GM12878 (cell line): ENCODE measurements around the gene FTO. TPM values are rescaled to one million over a fixed set of nuclear protein-coding genes. Genes with fewer than 3 reads are reported as not detected.

Experiments
- ATAC-seq: fragments of 200-7000 bp; cut with Tn5 transposase; 3 replicates; pipeline ENCODE4 v1.9.1; 2020; ENCODE audit warnings: mild to moderate bottlenecking, moderate library complexity
- BruUV-seq: library from RNA; stranded (reverse); fragments of 400-500 nt; replicated peaks from 2 replicates; lab custom pipeline; 2021; lab: Mats Ljungman, UMichigan
- CTCF ChIA-PET: fragments of 300-600 bp; sonication (Branson Sonifier 250); formaldehyde crosslinking; extraction: SDS; loops from one replicate; lab custom pipeline; 2021; ENCODE audit warnings: inconsistent platforms; lab: Yijun Ruan, JAX
- POLR2A ChIA-PET: fragments of 350-600 bp; formaldehyde crosslinking; extraction: SDS; loops from one replicate; lab custom pipeline; 2021; ENCODE audit warnings: inconsistent platforms; lab: Charles Lee
- RAD21 ChIA-PET: fragments of 300-600 bp; sonication (Branson Sonifier 250); formaldehyde crosslinking; loops from one replicate; lab custom pipeline; 2023; ENCODE audit warnings: antibody characterized with exemption; ENCODE audit not compliant: unreplicated experiment; lab: Charles Lee
- SMC1A ChIA-PET: fragments of 300-600 bp; sonication (Branson Sonifier 250); formaldehyde crosslinking; loops from one replicate; lab custom pipeline; 2023; ENCODE audit not compliant: unreplicated experiment, uncharacterized antibody; lab: Charles Lee
- DNase-seq: peaks from one replicate; pipeline ENCODE4 v3.0.0-alpha.2; 2011; ENCODE audit warnings: low read depth, low spot score
- FAIRE-seq: peaks from 3 replicates; lab custom pipeline; 2011; peaks lifted over from hg19 to GRCh38; lab: Jason Lieb, UNC
- H2AFZ ChIP-seq: 2 replicates; pipeline ENCODE4 v1.6.0; 2011; ENCODE audit warnings: low read depth, low read length, control low read depth; ENCODE audit not compliant: control insufficient read depth
- H3K27ac ChIP-seq: 2 replicates; pipeline ENCODE4 v1.5.1; 2011; ENCODE audit warnings: control low read depth; ENCODE audit not compliant: control insufficient read depth, insufficient read depth
- H3K27me3 ChIP-seq, 2 experiments: replicated peaks in 1 of 2; 2 replicates each; pipeline versions ENCODE4 v1.6.0 to v1.6.1; 2011; ENCODE audit warnings: low read length in 1 of 2; ENCODE audit not compliant: control insufficient read depth in 2 of 2, insufficient read depth in 2 of 2
- H3K36me3 ChIP-seq, 2 experiments: 2 replicates each; pipeline ENCODE4 v1.5.1; 2011; ENCODE audit warnings: low read length in 1 of 2; ENCODE audit not compliant: control insufficient read depth in 2 of 2, insufficient read depth in 2 of 2
- H3K4me1 ChIP-seq: 2 replicates; pipeline ENCODE4 v1.6.1; 2011; ENCODE audit warnings: mild to moderate bottlenecking, low read length, moderate library complexity, mixed read lengths; ENCODE audit not compliant: control insufficient read depth, insufficient read depth
- H3K4me2 ChIP-seq: 2 replicates; pipeline ENCODE4 v1.6.0; 2011; ENCODE audit warnings: control low read depth; ENCODE audit not compliant: control insufficient read depth, insufficient read depth
- H3K4me3 ChIP-seq: fragments of 200-600 bp; sonication (generic); 2 replicates; pipeline ENCODE4 v1.5.1; 2016
- H3K79me2 ChIP-seq: 2 replicates; pipeline ENCODE4 v1.6.0; 2011; ENCODE audit warnings: low read length; ENCODE audit not compliant: control insufficient read depth, insufficient read depth
- H3K9ac ChIP-seq: 2 replicates; pipeline ENCODE4 v1.8.0; 2011; ENCODE audit warnings: low read length, control low read depth, mixed read lengths; ENCODE audit not compliant: control insufficient read depth, insufficient read depth
- H3K9me3 ChIP-seq: replicated peaks from 3 replicates; pipeline ENCODE4 v1.5.1; 2011; ENCODE audit warnings: mild to moderate bottlenecking, low read length; ENCODE audit not compliant: control insufficient read depth, insufficient read depth
- H4K20me1 ChIP-seq: 2 replicates; pipeline ENCODE4 v1.6.0; 2011; ENCODE audit not compliant: control insufficient read depth, insufficient read depth
- ASH2L ChIP-seq: fragments of 300-600, 200-600 bp; sonication (generic); IDR thresholded peaks from 2 replicates; pipeline ENCODE4 v1.6.1; 2017; ENCODE audit warnings: low read depth, mild to moderate bottlenecking, borderline replicate concordance
- BACH1 ChIP-seq: fragments of 450-650 bp; IDR thresholded peaks from 2 replicates; pipeline ENCODE4 v1.6.1; 2017; ENCODE audit warnings: mild to moderate bottlenecking, borderline replicate concordance
- BCLAF1 ChIP-seq: fragments of 450-650 bp; IDR thresholded peaks from 2 replicates; pipeline ENCODE4 v1.6.1; 2017; ENCODE audit warnings: antibody characterized with exemption, mild to moderate bottlenecking, moderate library complexity
- BRCA1 ChIP-seq: IDR thresholded peaks from 2 replicates; pipeline ENCODE4 v1.6.1; 2011; ENCODE audit warnings: low read depth, low read length, improper control_type of control experiment
- CREM ChIP-seq: IDR thresholded peaks from 2 replicates; pipeline ENCODE4 v1.6.1; 2014; ENCODE audit warnings: antibody characterized with exemption, low read depth
- CTCF ChIP-seq, 3 experiments: IDR thresholded peaks in 2 of 3; conservative IDR thresholded peaks in 1 of 3; 2 replicates each; pipeline ENCODE4 v1.5.1; 2011; ENCODE audit warnings: low read depth in 3 of 3, low read length in 3 of 3, mild to moderate bottlenecking in 3 of 3, control low read depth in 2 of 3, moderate library complexity in 2 of 3, inconsistent platforms in 1 of 3, mixed read lengths in 1 of 3; ENCODE audit not compliant: control insufficient read depth in 2 of 3, insufficient read depth in 1 of 3; ENCODE audit errors: extremely low read depth in 1 of 3
- HDAC6 ChIP-seq: fragments of 200-600 bp; sonication (generic); IDR thresholded peaks from one replicate; pipeline ENCODE4 v1.8.0; 2017; ENCODE audit warnings: antibody characterized with exemption; ENCODE audit not compliant: unreplicated experiment
- IKZF1 ChIP-seq: fragments of 450-650 bp; conservative IDR thresholded peaks from 2 replicates; pipeline ENCODE4 v1.6.1; 2017; ENCODE audit warnings: antibody characterized with exemption, mild to moderate bottlenecking
- IRF5 ChIP-seq: fragments of 450-650 bp; IDR thresholded peaks from 2 replicates; pipeline ENCODE4 v1.6.1; 2017; ENCODE audit warnings: borderline replicate concordance
- KAT2A ChIP-seq: conservative IDR thresholded peaks from 2 replicates; pipeline ENCODE4 v1.6.1; 2011; ENCODE audit warnings: low read depth, low read length; ENCODE audit not compliant: control insufficient read depth
- NFYB ChIP-seq: IDR thresholded peaks from 2 replicates; pipeline ENCODE4 v1.6.1; 2011; ENCODE audit warnings: low read depth, mild to moderate bottlenecking, low read length, improper control_type of control experiment, moderate library complexity; ENCODE audit not compliant: insufficient read depth
- RAD51 ChIP-seq: fragments of 450-650 bp; IDR thresholded peaks from 2 replicates; pipeline ENCODE4 v1.6.1; 2016; ENCODE audit warnings: moderate library complexity, mild to moderate bottlenecking, inconsistent platforms
- SUPT20H ChIP-seq: IDR thresholded peaks from 2 replicates; pipeline ENCODE4 v1.6.1; 2011; ENCODE audit warnings: low read depth, mild to moderate bottlenecking, low read length, moderate library complexity, borderline replicate concordance; ENCODE audit not compliant: control insufficient read depth
- ZNF217 ChIP-seq: fragments of 450-650 bp; IDR thresholded peaks from 2 replicates; pipeline ENCODE4 v1.6.1; 2017; ENCODE audit warnings: antibody characterized with exemption, mild to moderate bottlenecking
- WGBS: methylation state at CpG from one replicate; pipeline ENCODE4 v1.1.6; 2016; ENCODE audit warnings: low lambda C conversion rate; ENCODE audit not compliant: insufficient replicate concordance, insufficient coverage; ENCODE audit errors: missing lambda C conversion rate; 5-methylcytosine and 5-hydroxymethylcytosine counted together
- in situ Hi-C: fragments of 300-500 bp; cut with MboI; formaldehyde crosslinking; loops from 9 replicates; pipeline ENCODE4 v1.14.3; 2018; ENCODE audit warnings: mixed read lengths
- intact Hi-C: fragments of 100-400 bp; cut with micrococcal nuclease; formaldehyde crosslinking; loops from one replicate; pipeline ENCODE4 v1.14.2; 2022; ENCODE audit not compliant: unreplicated experiment
- polyA plus RNA-seq, 11 experiments: library from polyadenylated mRNA; depleted of rRNA in 4 of 11; unstranded in 6 of 11; stranded (reverse) in 5 of 11; fragments of >200 nt; fragmentation: Nextera tagmentation in 4 of 11; fragmentation: Illumina TruSeq in 1 of 11; extraction: Ambion mirVana in 4 of 11; extraction: Trizol in 1 of 11; gene quantifications; 1 replicate in 1 of 11; 2 replicates in 10 of 11; pipeline versions ENCODE4 v1.2.1 to v1.2.3, GENCODE V29; 2011 to 2016; ENCODE audit warnings: inconsistent platforms in 2 of 11, missing spikeins in 2 of 11, low read depth in 1 of 11
- total RNA-seq, 4 experiments: library from RNA; depleted of rRNA in 3 of 4; stranded (reverse); fragments of >200 nt in 3 of 4; fragmentation: Illumina TruSeq in 1 of 4; extraction: Trizol in 1 of 4; gene quantifications; 2 replicates each; pipeline versions ENCODE4 v1.2.1 to v1.2.3, GENCODE V29; 2013 to 2021

FTO gene
- total and polyA plus RNA-seq, 10 of the 15 experiments (the other 5 are each of a cell fraction or from before 2014, with no cell fraction given), result 20.1 to 55.0 (median 47.0) TPM

GRCh38 chr16:54126907-54127306, 423.0 kb downstream of the FTO start (continued):
- TF ChIP-seq CTCF (IDR thresholded peaks at IDR 0.05 in 2 of 3, conservative IDR thresholded peaks at IDR 0.05 in 1 of 3; ENCODE audit: control insufficient read depth in 2 of 3, extremely low read depth in 1 of 3, insufficient read depth in 1 of 3, low read depth in 3 of 3, low read length in 3 of 3) (no peak), IRF5 (no peak)

GRCh38 chr16:54128629-54129234, 424.8 kb downstream of the FTO start:
- ChIA-PET CTCF (no interaction called here), RAD21 (no interaction called here), SMC1A (no interaction called here), POLR2A (no interaction called here)
- no peak for ATAC-seq
- no peak overlapping the region for H3K4me3 ChIP-seq
- H3K4me2 ChIP-seq, result no peak overlapping the region
- H3K27me3 ChIP-seq, result no peaks in the 10 kb centered on the region
- no peak for FAIRE-seq
- no TSS peak for BruUV-seq
- no peak overlapping the region for H3K27ac ChIP-seq
- no peaks in the 10 kb centered on the region for H3K79me2 ChIP-seq
- intact Hi-C loops (no loop called here), in situ Hi-C loops (no loop called here)
- no peaks in the 10 kb centered on the region for H4K20me1 ChIP-seq
- no peak for DNase-seq
- no peaks in the 10 kb centered on the region for H3K36me3 ChIP-seq
- H2AFZ ChIP-seq, result no peak overlapping the region
- H3K9me3 ChIP-seq, result no peaks in the 10 kb centered on the region
- H3K9ac ChIP-seq, result no peak overlapping the region
- 34% methylated on average over 5 of the region's 5 CpGs for WGBS
- no peaks in the 10 kb centered on the region for H3K4me1 ChIP-seq
- TF ChIP-seq BACH1, result no peak
- TF ChIP-seq NFYB, result no peak
- no peak for TF ChIP-seq KAT2A
- no peak for TF ChIP-seq RAD51
- no peak for TF ChIP-seq SUPT20H
- no peak for TF ChIP-seq BRCA1
- no peak for TF ChIP-seq ASH2L
- no peak for TF ChIP-seq IKZF1
- TF ChIP-seq BCLAF1, result no peak
- TF ChIP-seq ZNF217, result no peak
- TF ChIP-seq HDAC6, result no peak
- no peak for TF ChIP-seq CREM
